Ascending aorta (tissue), 2 donors: ENCODE measurements around the gene PNLIPRP3. TPM values are rescaled to one million over a fixed set of nuclear protein-coding genes. Genes with fewer than 3 reads are reported as not detected.

Experiments
- DNase-seq, 2 donors: peaks; one replicate each; pipeline ENCODE4 v3.0.0-alpha.2; 2019; ENCODE audit warnings: low spot score in 2 of 2
- H3K27ac ChIP-seq, 2 donors: fragments of 200-600 bp; sonication (generic); one replicate each; pipeline ENCODE4 v1.5.1; 2016 to 2017; ENCODE audit warnings: mild to moderate bottlenecking in 1 of 2
- H3K27me3 ChIP-seq: fragments of 200-600 bp; sonication (generic); one replicate; pipeline ENCODE4 v1.5.1; 2017
- H3K36me3 ChIP-seq, 2 donors: fragments of 200-600 bp; sonication (generic); one replicate each; pipeline ENCODE4 v1.5.1; 2016
- H3K4me1 ChIP-seq, 2 donors: fragments of 200-600 bp; sonication (generic); one replicate each; pipeline ENCODE4 v1.5.1; 2016 to 2017; ENCODE audit warnings: mild to moderate bottlenecking in 1 of 2
- H3K4me3 ChIP-seq, 2 donors: fragments of 200-600 bp; sonication (generic); one replicate each; pipeline ENCODE4 v1.5.1; 2016 to 2017; ENCODE audit warnings: mild to moderate bottlenecking in 1 of 2
- H3K9me3 ChIP-seq, 2 donors: fragments of 200-600 bp; sonication (generic); one replicate each; pipeline ENCODE4 v1.5.1; 2016
- intact Hi-C: fragments of 100-400 bp; cut with DNase I; formaldehyde crosslinking; loops from one replicate; pipeline ENCODE4 v1.15.1; 2023
- total RNA-seq: library from RNA; depleted of rRNA; stranded (reverse); fragments of >200 nt; gene quantifications from one replicate; pipeline ENCODE4 v1.1.0, GENCODE V29; 2016
- TF ChIP-seq, protein P1 (sequence below), 3 experiments: fragments of 200-600 bp in 2 of 3; fragments of 450-650 bp in 1 of 3; sonication (generic) in 2 of 3; IDR thresholded peaks; one replicate each; pipeline ENCODE4 v1.5.1; 2016 to 2019; ENCODE audit warnings: antibody characterized with exemption in 3 of 3, mild to moderate bottlenecking in 1 of 3, moderate library complexity in 1 of 3

Gene PNLIPRP3
- total RNA-seq, 1 donor from 2014 or later: not detected

DNA sequence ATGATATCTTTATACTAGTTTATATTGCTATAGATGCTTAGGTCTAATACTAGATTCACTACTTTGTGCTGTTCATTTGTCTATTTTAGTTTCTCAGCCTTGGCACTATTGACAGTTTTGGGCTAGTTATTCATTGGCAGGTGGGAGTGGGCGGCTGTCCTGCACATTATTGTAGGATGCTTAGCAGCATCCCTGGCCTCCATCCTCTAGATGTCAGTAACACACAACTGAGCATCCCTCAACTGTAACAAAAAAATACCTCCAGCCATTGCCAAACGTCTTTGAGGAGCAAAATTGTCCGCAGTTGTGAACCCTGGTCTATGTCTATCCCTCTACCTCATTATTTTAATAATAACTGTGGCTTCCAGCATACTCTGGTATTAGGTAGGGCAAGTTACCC is 83.7 kb downstream of the PNLIPRP3 start:
- H3K36me3 ChIP-seq: no peaks in the 10 kb centered on the region
- no peak overlapping the region for H3K4me3 ChIP-seq
- TF ChIP-seq, protein P1, sequence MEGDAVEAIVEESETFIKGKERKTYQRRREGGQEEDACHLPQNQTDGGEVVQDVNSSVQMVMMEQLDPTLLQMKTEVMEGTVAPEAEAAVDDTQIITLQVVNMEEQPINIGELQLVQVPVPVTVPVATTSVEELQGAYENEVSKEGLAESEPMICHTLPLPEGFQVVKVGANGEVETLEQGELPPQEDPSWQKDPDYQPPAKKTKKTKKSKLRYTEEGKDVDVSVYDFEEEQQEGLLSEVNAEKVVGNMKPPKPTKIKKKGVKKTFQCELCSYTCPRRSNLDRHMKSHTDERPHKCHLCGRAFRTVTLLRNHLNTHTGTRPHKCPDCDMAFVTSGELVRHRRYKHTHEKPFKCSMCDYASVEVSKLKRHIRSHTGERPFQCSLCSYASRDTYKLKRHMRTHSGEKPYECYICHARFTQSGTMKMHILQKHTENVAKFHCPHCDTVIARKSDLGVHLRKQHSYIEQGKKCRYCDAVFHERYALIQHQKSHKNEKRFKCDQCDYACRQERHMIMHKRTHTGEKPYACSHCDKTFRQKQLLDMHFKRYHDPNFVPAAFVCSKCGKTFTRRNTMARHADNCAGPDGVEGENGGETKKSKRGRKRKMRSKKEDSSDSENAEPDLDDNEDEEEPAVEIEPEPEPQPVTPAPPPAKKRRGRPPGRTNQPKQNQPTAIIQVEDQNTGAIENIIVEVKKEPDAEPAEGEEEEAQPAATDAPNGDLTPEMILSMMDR (IDR thresholded peaks at IDR 0.05): no peak
- H3K27ac ChIP-seq: no peak overlapping the region
- H3K9me3 ChIP-seq: no peaks in the 10 kb centered on the region
- intact Hi-C loops: no loop called here
- H3K27me3 ChIP-seq: no peaks in the 10 kb centered on the region
- no peak for DNase-seq
- no peaks in the 10 kb centered on the region for H3K4me1 ChIP-seq

DNA sequence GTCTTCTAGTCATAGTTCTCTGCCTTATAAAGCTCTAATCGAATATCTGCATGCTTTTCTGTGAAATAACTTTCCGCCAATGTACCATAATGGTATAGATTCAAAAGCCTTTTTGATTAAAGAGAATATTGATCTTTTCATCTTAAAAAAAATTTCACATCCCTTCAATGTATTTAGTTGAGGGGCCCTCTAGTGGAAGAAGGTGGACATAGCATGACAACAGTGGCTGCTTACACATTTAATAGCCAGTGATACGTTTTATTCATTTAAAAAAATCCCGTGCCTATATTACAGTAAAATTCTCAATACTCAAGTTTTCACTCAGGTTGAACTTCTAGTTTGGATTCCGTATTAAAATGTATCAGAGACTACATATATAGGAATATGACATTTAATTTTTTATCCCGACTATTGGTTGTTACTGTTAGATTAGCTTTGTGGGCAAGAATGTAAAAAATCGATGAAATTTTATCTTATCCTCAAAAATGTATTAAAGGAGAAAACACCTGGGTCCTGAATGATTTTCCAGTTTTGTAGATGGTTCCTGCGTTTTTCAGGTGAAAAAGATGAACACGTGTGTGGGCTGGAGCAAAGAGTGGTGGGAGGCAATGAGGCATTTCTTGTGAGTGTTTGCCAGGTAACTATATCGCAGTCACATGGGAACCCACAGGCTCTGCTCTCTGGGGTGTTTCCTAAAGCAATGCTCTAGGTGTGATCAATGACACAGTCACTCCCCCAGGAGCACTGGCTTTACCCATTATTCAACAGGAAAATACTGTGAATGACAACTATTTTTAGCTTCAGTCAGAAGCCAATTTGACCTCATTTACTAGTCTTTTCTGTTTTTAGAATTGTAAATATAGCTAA is 94.0 kb downstream of the PNLIPRP3 start:
- no peak overlapping the region for H3K27ac ChIP-seq
- H3K36me3 ChIP-seq: no peaks in the 10 kb centered on the region
- TF ChIP-seq, protein P1 (IDR thresholded peaks at IDR 0.05): peak; percentile 6 to 61 (median 61)
- H3K4me3 ChIP-seq: no peak overlapping the region
- no peaks in the 10 kb centered on the region for H3K9me3 ChIP-seq
- no peaks in the 10 kb centered on the region for H3K4me1 ChIP-seq
- intact Hi-C loops: no loop called here
- DNase-seq: no peak
- H3K27me3 ChIP-seq: no peaks in the 10 kb centered on the region

DNA sequence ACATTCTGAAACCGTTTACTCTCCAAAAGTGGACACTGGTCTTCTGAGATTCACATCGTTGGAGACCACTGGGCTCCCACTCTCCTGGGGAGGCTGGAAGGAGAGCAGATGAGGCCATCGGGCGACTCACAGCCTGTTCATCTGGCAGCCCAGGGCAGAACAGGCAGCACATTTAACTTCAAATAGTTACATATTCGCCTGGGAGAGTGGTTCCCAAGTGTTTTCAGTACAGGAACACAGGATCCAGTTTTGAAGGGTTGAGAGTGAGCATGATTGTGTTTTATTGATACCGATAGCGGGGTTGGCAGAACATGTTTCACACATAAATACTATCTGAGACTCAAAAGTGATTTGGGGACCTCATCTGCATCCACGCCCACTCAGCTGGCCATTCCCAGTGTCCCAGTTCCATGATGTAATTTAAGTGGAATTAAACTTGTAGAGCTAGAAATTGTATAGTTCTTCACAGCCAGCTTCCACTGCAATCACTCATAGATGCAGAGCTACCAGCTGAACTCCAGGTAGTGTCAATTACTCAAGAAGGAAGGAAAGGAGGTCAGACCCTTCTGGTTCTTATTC is 95.2 kb downstream of the PNLIPRP3 start:
- intact Hi-C loops: no loop called here
- H3K4me1 ChIP-seq: no peaks in the 10 kb centered on the region
- no peaks in the 10 kb centered on the region for H3K27me3 ChIP-seq
- DNase-seq: no peak
- TF ChIP-seq, protein P1 (IDR thresholded peaks at IDR 0.05): no peak
- no peaks in the 10 kb centered on the region for H3K9me3 ChIP-seq
- no peak overlapping the region for H3K27ac ChIP-seq
- H3K4me3 ChIP-seq: no peak overlapping the region
- no peaks in the 10 kb centered on the region for H3K36me3 ChIP-seq

DNA sequence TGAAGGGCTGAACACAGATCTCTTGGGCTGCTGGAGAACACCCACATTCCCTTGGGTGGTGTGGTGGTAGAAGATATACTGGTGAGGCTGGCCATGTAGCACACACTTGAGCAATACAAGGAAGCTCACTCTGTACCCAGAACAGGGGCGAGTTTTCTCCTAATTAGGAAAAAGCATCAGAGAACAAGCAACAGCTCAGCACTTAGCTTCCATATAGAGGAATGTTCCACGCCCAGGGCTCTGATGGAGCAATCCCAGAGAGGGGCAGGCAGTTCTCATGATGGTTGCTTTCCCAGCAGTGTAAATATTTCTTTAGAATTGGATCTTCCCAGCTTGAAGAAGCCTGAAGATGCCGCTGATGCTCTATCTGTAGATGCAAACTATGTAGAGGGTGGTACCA is 97.1 kb downstream of the PNLIPRP3 start:
- H3K4me1 ChIP-seq: no peaks in the 10 kb centered on the region
- H3K36me3 ChIP-seq: no peaks in the 10 kb centered on the region
- intact Hi-C loops: no loop called here
- no peak overlapping the region for H3K27ac ChIP-seq
- no peaks in the 10 kb centered on the region for H3K27me3 ChIP-seq
- no peaks in the 10 kb centered on the region for H3K9me3 ChIP-seq
- TF ChIP-seq, protein P1 (IDR thresholded peaks at IDR 0.05): no peak
- DNase-seq: no peak
- no peak overlapping the region for H3K4me3 ChIP-seq

DNA sequence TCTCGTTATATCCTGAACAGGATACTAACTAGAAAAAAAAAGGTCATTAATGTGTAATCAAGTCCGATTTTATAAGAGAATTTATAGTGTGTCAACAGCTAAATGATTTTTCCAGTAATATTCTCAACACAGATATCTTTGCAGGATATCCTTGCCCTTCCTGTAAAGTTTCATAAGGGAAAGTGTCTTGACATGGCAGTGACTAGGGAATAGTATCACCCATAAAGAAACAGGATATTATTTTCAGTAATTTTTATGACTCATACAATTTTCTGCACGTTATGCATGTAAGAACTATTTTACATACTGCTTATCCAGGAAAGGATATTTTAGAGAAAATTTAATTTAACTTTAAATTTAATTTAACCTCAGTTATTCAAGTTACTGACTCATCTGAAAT is 98.6 kb downstream of the PNLIPRP3 start:
- Histone ChIP-seq H3K4me1 (no peaks in the 10 kb centered on the region), H3K9me3 (no peaks in the 10 kb centered on the region), H3K36me3 (no peaks in the 10 kb centered on the region), H3K27me3 (no peaks in the 10 kb centered on the region), H3K27ac (no peak overlapping the region), H3K4me3 (no peak overlapping the region)
- intact Hi-C loops: no loop called here
- TF ChIP-seq, protein P1 (IDR thresholded peaks at IDR 0.05): no peak
- no peak for DNase-seq

Other genes starting within 250 kb of the PNLIPRP3 start
- gene GFRA1, start 154.6 kb upstream of the PNLIPRP3 start, total RNA-seq: 7.0 TPM
- not detected for gene CCDC172, start 103.4 kb upstream of the PNLIPRP3 start, total RNA-seq
- not detected for gene PNLIP, start 118.1 kb downstream of the PNLIPRP3 start, total RNA-seq
- gene PNLIPRP1, start 163.1 kb downstream of the PNLIPRP3 start, total RNA-seq: not detected
- gene PNLIPRP2, start 193.1 kb downstream of the PNLIPRP3 start, total RNA-seq: not detected